Fibroblast of peridontal ligament (primary cell): ENCODE data around the gene GPS1.

Experiments used
- DNase-seq: peaks from one replicate; pipeline ENCODE4 v3.0.0-alpha.2; 2010; ENCODE audit errors: extremely low read depth

GPS1 gene

GRCh38 chr17:82051776-82052637 lies at the start of gene GPS1, which contains the start of gene RFNG:
GPS1 (plus strand) TSS chr17:82051898; CDS start chr17:82051932, 34 bp downstream.
RFNG (minus strand) TSS chr17:82051811; CDS start chr17:82051766, 45 bp downstream.
- peak; percentile 23 for DNase-seq

- peak; percentile 88 for DNase-seq
These were observed 48.0 kb upstream of the GPS1 start for GRCh38 chr17:82003411-82004381.

DNA sequence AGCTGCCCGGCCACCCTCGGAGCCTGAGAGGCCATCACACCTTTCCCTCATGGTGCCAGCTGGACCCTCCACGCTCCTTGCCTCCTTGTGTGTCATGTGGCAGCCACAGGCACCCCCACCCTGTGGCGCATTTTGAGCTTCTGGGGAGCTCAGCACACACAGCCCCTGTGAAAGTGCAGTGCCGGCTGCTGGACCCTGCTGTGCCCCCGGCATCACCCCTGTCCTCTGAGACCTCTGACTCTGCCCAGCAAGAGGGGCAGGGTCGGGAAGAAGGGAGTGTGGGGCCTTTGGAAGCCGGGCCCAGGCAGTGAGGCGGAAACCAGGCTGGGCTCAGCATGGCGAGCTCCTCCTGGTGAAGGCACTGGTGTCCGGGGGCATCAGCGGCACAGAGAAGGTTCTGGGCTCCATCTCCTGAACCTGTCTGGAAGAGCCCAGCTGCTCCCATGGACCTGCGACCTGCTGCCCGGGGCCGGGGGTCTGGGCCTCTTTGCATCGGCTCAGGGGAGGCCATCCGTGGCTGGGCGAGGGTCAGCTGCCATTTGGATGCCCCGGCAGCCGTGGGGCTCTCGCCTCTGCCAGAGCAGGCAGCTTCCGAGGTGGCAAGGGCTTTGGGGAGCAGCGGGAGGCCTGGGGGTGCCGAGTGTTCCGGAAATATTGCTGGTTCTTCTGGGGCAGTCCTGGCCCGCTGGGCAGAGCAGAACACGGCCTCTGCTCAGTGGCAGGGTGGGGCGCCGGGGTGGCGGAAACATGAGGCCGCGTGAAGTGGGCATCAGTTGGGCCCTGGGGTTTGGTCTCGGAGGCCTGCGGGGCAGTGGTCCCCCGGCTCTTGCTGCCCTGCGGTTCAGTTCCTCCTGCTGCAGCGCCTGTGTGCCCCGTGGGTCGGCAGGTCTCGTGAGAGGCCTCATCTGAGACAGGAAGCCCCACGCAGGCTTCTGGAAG lies 46.9 kb upstream of the GPS1 start:
- no peak for DNase-seq

DNA sequence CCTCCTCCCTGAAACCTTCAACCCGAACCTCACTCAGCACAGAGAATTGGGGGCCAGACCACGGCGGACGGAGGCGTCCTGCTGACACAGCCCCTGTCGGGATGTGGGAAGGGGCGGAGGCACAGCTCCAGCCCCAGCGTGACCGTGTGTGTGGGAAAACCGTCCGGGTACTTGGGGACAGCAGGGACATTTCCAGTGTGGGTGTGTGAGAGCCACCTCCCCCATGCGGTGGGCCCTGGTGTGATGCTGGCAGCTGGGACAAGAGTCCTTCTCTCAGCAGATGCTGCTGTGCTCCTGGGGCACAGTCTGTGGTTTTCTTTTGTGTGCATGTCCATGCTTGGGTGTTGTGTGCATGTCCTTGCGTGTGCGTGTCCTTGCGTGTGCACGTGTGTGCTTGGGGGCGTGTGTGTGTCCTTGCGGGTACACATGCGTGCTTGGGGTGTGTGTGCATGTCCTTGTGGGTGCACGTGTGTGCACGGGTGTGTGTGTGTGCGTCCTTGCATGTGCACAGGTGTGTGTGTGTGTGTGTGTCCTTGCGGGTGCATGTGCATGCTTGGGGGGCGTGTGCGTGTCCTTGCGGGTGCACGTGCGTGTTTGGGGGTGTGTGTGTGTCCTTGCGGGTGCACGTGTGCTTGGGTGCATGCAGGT lies 45.9 kb upstream of the GPS1 start:
- DNase-seq, result no peak

DNA sequence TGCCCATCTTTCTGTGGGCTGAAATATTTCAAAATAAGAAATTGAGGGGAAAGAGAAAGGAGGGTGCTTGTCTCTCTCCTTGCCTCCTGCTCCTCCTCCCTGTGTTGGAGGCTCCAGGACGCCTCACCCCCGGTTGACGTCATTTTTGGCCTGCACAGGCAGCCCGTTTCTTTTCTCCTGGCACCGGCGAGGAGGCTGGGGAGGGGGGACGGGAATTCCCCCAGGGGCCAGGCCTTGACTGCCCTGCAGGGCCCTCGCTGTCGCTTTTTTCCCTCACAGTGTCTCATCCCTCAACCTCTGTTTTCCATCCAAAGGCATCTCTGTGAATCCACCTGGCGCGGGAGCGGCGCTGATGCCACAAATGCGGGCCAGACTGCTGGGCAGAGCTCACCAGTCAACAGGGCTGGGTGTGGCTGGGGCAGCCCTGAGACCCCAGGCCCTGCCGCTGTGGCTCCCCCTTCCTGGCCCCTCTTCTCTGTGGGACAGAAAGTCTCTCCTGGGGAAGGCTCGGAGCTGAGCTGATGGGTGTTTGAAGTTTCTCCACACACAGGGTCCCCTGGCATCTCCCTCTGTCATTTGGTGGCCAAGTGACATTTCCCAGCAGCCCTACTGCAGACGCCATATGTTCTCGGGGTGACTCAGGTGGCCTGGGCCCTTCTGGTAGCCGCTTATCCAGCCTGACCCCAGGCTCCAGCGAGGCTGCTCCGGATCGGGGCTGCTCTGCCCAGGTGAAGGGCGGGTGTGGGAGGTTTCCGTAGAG lies 45.0 kb upstream of the GPS1 start:
- no peak for DNase-seq

GRCh38 chr17:82007228-82007494 lies 44.5 kb upstream of the GPS1 start:
- DNase-seq, result no peak

- no peak for DNase-seq
These were observed 44.0 kb upstream of the GPS1 start for GRCh38 chr17:82007495-82008257.

DNA sequence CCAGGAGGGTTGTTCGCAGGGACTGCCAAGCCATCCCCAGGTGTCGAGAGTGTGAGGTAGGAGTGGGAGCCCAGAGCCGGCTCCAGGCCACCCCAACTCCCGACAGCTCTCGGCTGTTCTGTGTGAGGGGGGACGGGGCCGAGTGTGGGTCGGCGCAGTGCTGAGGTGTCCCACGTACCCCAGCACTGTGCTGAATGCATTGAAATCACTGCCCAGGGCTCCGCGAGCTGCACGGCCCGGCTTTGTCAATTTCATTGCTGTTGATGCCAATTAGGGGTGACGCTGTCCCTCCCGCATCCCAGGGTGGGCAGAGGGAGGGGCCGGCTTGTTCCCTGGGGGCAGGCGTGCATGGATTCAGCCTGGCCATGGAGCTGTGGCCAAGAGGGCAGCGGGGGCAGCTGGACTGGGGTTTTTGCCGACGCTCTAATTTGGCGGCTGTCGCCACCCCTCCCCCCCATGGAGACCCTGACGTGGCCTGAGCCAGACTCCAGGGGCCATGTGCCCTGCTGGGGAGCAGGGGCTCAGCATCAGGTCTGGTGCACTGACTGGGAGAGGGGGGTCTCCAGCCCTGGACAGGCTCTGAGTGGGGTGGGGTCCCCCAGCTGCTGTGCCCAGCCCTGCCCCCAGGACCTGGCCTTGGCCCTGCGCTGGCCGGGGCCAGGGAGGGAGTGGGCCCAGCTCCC lies 43.3 kb upstream of the GPS1 start:
- no peak for DNase-seq

DNA sequence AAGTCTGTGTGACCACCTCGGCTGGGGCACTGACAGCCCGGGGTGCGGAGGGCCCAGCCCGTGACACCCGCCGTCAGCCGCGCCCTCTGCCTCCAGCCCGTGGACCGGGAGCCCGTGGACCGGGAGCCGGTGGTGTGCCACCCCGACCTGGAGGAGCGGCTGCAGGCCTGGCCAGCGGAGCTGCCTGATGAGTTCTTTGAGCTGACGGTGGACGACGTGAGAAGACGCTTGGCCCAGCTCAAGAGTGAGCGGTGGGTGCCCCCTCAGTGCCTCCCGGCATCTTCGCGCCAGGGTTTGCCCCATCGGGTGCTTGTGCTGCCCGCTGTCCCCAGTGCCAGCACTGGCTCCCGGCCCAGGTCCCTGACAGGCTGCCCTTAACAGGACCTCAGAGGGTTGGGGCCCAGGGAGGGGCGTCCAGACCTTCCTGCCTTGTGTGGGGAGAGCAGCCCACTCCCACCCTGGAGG lies 42.7 kb upstream of the GPS1 start:
- no peak for DNase-seq

GRCh38 chr17:82009413-82009812 lies 42.3 kb upstream of the GPS1 start:
- no peak for DNase-seq

DNA sequence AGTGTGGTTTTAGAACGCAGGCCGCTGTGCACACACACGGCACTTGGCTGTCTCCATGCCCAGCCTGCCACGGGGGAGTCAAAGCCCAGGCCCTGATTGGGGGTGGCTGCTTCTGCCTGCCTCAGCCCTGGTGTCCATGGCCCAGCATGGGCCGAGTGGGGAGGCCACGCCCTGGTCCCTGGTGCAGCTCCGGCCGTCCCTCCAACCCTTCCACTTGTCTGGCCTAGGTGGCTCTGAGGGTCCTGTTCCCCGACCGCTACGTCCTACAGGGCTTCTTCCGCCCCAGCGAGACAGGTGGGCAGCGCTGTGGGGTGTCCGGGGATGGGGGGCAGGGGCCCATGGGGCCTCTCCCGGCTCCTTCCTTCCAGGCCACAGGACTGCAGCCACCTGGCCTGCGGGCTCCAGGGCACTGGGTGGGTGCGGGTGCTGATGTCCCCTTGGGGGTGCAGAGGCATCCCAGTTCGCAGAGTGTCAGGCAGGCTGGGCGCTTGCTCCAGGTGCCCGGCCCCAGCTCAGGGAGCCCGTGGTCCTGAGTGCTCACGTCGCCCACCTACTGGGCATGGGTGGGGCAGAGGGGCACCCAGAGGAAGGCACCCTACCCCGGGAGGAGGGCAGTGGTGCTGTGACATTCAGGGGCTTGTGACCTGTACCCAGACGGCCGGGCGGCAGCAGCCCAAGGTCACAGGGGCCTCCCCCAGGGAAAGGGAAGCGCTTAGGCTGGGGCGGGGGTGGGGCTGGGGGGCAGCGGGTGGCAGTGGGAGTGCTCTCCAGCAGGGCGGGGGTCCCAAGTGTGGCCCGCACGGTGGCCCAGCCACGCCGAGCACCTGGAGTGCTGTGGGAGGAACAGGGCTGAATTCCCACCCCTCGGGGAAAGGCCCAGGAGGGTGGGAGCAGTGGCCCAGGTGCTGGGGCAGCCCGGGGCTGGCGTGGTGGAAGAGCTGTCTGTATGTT lies 40.8 kb upstream of the GPS1 start:
- no peak for DNase-seq

GRCh38 chr17:82011617-82012187 lies 40.0 kb upstream of the GPS1 start:
- DNase-seq, result no peak

DNA sequence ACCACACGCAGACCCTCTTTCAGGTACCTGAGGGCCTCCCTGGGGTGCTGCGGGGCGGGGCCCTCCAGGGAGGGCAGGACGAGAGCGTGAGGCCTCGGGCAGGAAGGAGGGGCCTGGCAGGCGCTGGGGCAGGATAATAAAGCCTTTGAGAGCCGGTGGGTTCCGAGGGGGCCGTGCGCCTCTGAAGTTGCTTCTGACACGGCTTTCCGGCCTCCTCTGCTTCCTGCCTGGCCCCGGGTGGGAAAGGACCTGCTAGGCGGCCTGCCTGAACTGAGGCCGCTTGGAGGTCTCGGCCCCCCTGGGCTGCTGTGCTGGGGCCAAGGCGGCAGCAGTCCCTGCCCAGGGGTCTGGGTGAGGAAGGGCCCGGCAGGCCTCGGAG lies 39.4 kb upstream of the GPS1 start:
- DNase-seq, result no peak

- DNase-seq, result no peak
These were observed 38.9 kb upstream of the GPS1 start for GRCh38 chr17:82012640-82013295.

DNA sequence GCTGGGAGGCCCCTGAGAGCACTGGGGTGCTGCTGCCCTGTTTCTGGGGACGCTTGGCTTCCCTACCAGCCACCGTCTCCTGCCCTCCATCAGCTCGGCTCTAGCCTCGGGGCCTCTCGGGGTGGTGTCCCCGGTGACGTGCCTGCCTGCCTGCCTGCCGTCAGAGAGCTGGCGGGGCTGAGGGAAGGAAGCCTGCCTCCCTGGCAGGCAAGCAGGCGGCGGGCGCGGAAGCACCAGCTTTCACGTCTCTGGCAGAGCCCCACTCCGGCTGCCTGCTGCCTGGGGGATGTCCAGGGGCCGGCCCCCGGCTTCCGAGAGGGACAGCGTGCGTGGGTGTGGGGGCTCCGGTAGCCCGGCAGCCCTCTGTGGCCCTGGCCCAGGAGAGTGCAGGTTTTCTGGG lies 38.4 kb upstream of the GPS1 start:
- no peak for DNase-seq

GRCh38 chr17:82013772-82014321 lies 37.9 kb upstream of the GPS1 start:
- DNase-seq, result no peak

DNA sequence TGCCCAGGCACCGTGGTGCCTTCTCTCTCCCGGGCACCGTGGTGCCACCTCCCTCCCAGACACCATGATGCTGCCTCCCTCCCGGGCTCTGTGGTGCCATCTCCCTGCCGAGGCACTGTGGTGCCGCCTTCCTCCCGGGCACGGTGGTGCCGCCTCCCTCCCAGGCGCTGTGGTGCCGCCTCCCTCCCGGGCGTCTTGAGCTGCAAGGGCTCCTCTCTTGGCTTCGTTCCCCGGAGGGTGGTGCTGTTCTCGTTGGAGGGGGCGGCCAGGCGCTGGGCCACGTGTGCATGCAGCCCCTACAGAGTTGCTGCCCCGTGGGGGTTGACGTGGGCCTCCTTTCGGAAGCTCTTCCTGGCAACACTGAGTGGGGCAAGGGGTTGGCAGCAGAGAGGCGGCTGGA lies 37.3 kb upstream of the GPS1 start:
- no peak for DNase-seq
